Measurements from ENCODE around the gene SMAD1. TPM values are rescaled to one million over a fixed set of nuclear protein-coding genes. Genes with fewer than 3 reads are reported as not detected.

Gene SMAD1
- total and polyA plus RNA-seq, 8 donors, result 2.6 to 19.3 (median 14.0) TPM

- 74 to 76% methylated on average over 5 of the region's 5 CpGs for WGBS, 2 donors
- intact Hi-C loops (cut with DNase I), result no loop called here
These were observed 29.0 kb upstream of the SMAD1 start for GRCh38 chr4:145452447-145453162.

DNA sequence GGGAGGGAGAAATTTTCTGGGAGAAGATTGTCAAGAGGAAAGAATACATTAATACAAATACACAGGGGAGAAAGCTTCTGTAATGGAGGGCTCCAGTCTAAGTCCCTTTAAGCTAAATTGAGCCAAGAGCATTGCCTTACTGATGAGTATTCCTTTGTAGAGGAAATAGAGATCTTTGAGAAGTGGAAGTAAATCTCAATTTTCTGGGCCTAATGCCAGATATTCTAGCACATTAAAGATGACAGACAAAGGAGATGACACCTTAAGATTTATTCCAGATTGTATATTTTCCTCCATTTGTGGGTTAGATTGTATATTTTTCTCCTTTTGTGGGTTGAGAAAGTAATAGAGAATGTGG lies 28.5 kb upstream of the SMAD1 start:
- no peak overlapping the region for H3K4me3 ChIP-seq
- no peak for ATAC-seq
- H3K27me3 ChIP-seq, result no peaks in the 10 kb centered on the region
- no peaks in the 10 kb centered on the region for H3K4me1 ChIP-seq
- no peaks in the 10 kb centered on the region for H3K9me3 ChIP-seq
- no peak for DNase-seq
- H3K27ac ChIP-seq, result no peak overlapping the region
- intact Hi-C loops (cut with DNase I), result no loop called here
- no peak for FAIRE-seq
- no peaks in the 10 kb centered on the region for H3K36me3 ChIP-seq
- no peak for TF ChIP-seq CTCF (IDR thresholded peaks at IDR 0.05)

More at GRCh38 chr4:145452447-145453162, 29.0 kb upstream of the SMAD1 start:
- no peak for TF ChIP-seq CTCF (IDR thresholded peaks at IDR 0.05)
- DNase-seq (no peak), FAIRE-seq (no peak), ATAC-seq (no peak)
- H3K27ac ChIP-seq, result no peak overlapping the region
- H3K36me3 ChIP-seq, result no peaks in the 10 kb centered on the region
- H3K4me3 ChIP-seq, result no peak overlapping the region
- no peaks in the 10 kb centered on the region for H3K27me3 ChIP-seq
- H3K9me3 ChIP-seq, result no peaks in the 10 kb centered on the region
- H3K4me1 ChIP-seq, result no peaks in the 10 kb centered on the region

DNA sequence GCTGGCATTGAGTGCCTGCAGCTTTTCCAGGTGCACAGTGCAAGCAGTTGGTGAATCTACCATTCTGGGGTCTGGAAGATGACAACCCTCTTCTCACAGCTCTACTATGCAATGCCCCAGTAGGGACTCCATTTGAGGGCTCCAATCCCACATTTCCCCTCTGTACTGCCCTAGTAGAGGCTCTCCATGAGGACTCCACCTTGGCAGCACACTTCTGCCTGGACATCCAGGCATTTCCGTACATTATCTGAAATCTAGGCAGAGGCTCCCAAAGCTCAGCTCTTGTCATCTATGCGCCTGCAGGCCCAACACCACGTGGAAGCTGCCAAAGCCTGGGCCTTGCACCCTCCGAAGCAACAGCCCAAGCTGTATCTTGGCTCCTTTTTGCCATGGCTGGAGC lies 8.4 kb upstream of the SMAD1 start:
- Histone ChIP-seq H3K27me3 (no peaks in the 10 kb centered on the region), H3K27ac (no peak overlapping the region), H3K4me3 (no peak overlapping the region), H3K36me3 (no peaks in the 10 kb centered on the region), H3K4me1 (peaks cover 0 to 3% (median 0%) of the 10 kb centered on the region in 3 donors), H3K9me3 (no peaks in the 10 kb centered on the region)
- 88 to 94% methylated on average over 4 of the region's 4 CpGs for WGBS, 2 donors
- intact Hi-C loops (cut with DNase I), result no loop called here
- DNase-seq, result no peak
- TF ChIP-seq CTCF (IDR thresholded peaks at IDR 0.05), result no peak
- no peak for FAIRE-seq
- ATAC-seq, result no peak

GRCh38 chr4:145480257-145480656 lies 1.4 kb upstream of the SMAD1 start:
- FAIRE-seq (no peak), ATAC-seq (no peak)
- intact Hi-C loops (cut with DNase I), result loop anchor here in 1 of 3 donors (10.0 kb wide), 1 partner anchor 65 kb away; no protein-coding TSS in a partner anchor

More at GRCh38 chr4:145480257-145480656, 1.4 kb upstream of the SMAD1 start:
- Histone ChIP-seq H3K27ac (no peak overlapping the region), H3K4me3 (no peak overlapping the region), H3K9me3 (no peaks in the 10 kb centered on the region), H3K27me3 (no peaks in the 10 kb centered on the region), H3K36me3 (no peaks in the 10 kb centered on the region), H3K4me1 (peaks cover 9 to 20% (median 13%) of the 10 kb centered on the region in 3 donors)
- 45 to 88% methylated on average over 1 of the region's 1 CpG for WGBS, 2 donors
- no peak for TF ChIP-seq CTCF (IDR thresholded peaks at IDR 0.05)
- DNase-seq, result no peak

Measured in pancreas (tissue), 10 donors.